GM23338 (cell line): ENCODE results near the gene RAD51D. TPM values are rescaled to one million over a fixed set of nuclear protein-coding genes. Genes with fewer than 3 reads are reported as not detected.
A peak's percentile ranks its signal among the peaks of the same experiment; 100 is the strongest.

Experiments used
- ATAC-seq: fragments of 200-7000 bp; cut with Tn5 transposase; 3 replicates; pipeline ENCODE4 v1.9.1; 2020
- DNase-seq: peaks from one replicate; pipeline ENCODE4 v3.0.0-alpha.2; 2015; ENCODE audit warnings: low spot score
- H2AFZ ChIP-seq: fragments of 200-600 bp; sonication (generic); 2 replicates; pipeline ENCODE4 v1.8.0; 2016; ENCODE audit warnings: antibody characterized with exemption, mild to moderate bottlenecking, moderate library complexity
- H3F3A ChIP-seq: fragments of 200-600 bp; sonication (generic); replicated peaks from 2 replicates; pipeline ENCODE4 v1.8.0; 2017; ENCODE audit warnings: antibody characterized with exemption, mixed run types, low read depth
- H3K27ac ChIP-seq: fragments of 200-600 bp; sonication (generic); 2 replicates; pipeline ENCODE4 v1.6.1; 2016; ENCODE audit warnings: low read depth
- H3K27me3 ChIP-seq: fragments of 200-600 bp; sonication (generic); 2 replicates; pipeline ENCODE4 v1.8.0; 2016; ENCODE audit warnings: mild to moderate bottlenecking, mixed run types, moderate library complexity; ENCODE audit not compliant: insufficient read depth
- H3K36me3 ChIP-seq: fragments of 200-600 bp; sonication (generic); 2 replicates; pipeline ENCODE4 v1.8.0; 2016; ENCODE audit warnings: mild to moderate bottlenecking; ENCODE audit not compliant: insufficient read depth
- H3K4me1 ChIP-seq: fragments of 200-600 bp; sonication (generic); 2 replicates; pipeline ENCODE4 v1.8.0; 2016; ENCODE audit warnings: mild to moderate bottlenecking, moderate library complexity; ENCODE audit not compliant: insufficient read depth
- H3K4me2 ChIP-seq: fragments of 200-600 bp; sonication (generic); 2 replicates; pipeline ENCODE4 v1.7.1; 2017; ENCODE audit warnings: mixed run types
- H3K4me3 ChIP-seq: fragments of 200-600 bp; sonication (generic); 2 replicates; pipeline ENCODE4 v1.6.1; 2016; ENCODE audit warnings: mixed run types
- H3K79me2 ChIP-seq: fragments of 200-600 bp; sonication (generic); replicated peaks from 2 replicates; pipeline ENCODE4 v1.8.0; 2017; ENCODE audit warnings: mild to moderate bottlenecking; ENCODE audit not compliant: insufficient read depth
- H3K9me2 ChIP-seq: fragments of 200-600 bp; sonication (generic); 2 replicates; pipeline ENCODE4 v1.8.0; 2017; ENCODE audit not compliant: insufficient read depth
- H4K20me1 ChIP-seq: fragments of 200-600 bp; sonication (generic); replicated peaks from 2 replicates; pipeline ENCODE4 v1.8.0; 2017; ENCODE audit warnings: mild to moderate bottlenecking; ENCODE audit not compliant: insufficient read depth
- H3K27ac Mint-ChIP-seq: 2 replicates; pipeline ENCODE4 v1.8.0; 2020; ENCODE audit warnings: inconsistent platforms, mild to moderate bottlenecking, moderate library complexity, mixed read lengths
- H3K27me3 Mint-ChIP-seq: 3 replicates; pipeline ENCODE4 v1.8.0; 2022; ENCODE audit warnings: low read depth, mild to moderate bottlenecking, moderate library complexity, mixed read lengths, inconsistent platforms; ENCODE audit not compliant: insufficient read depth, poor library complexity
- H3K36me3 Mint-ChIP-seq: 3 replicates; pipeline ENCODE4 v1.8.0; 2021; ENCODE audit warnings: low read depth, mild to moderate bottlenecking, inconsistent platforms, moderate library complexity, mixed read lengths
- H3K4me1 Mint-ChIP-seq: 3 replicates; pipeline ENCODE4 v1.8.0; 2020; ENCODE audit warnings: mild to moderate bottlenecking, inconsistent platforms, mixed read lengths
- H3K4me3 Mint-ChIP-seq: 3 replicates; pipeline ENCODE4 v1.8.0; 2021; ENCODE audit warnings: moderate library complexity, mild to moderate bottlenecking, inconsistent platforms, mixed read lengths
- H3K9me3 Mint-ChIP-seq: 3 replicates; pipeline ENCODE4 v1.8.0; 2020; ENCODE audit warnings: moderate library complexity, mild to moderate bottlenecking, inconsistent platforms, mixed read lengths
- CREB1 ChIP-seq: fragments of 250-450 bp; sonication (Bioruptor Pico); IDR thresholded peaks from 2 replicates; pipeline ENCODE4 v1.5.0; 2020; ENCODE audit warnings: low read depth, mild to moderate bottlenecking, moderate library complexity
- CTCF ChIP-seq, 2 experiments: fragments of 200-600 bp in 1 of 2; sonication (generic) in 1 of 2; conservative IDR thresholded peaks; 2 replicates each; pipeline versions ENCODE4 v1.5.1 to v1.6.1; 2016 to 2017; ENCODE audit warnings: antibody characterized with exemption in 2 of 2, low read depth in 2 of 2, mild to moderate bottlenecking in 2 of 2, moderate library complexity in 1 of 2
- ETS1 ChIP-seq: IDR thresholded peaks from 2 replicates; pipeline ENCODE4 v1.6.1; 2016; ENCODE audit warnings: antibody characterized with exemption
- EZH2 ChIP-seq: fragments of 200-600 bp; sonication (generic); IDR thresholded peaks from one replicate; pipeline ENCODE4 v1.8.0; 2017; ENCODE audit warnings: antibody characterized with exemption, mild to moderate bottlenecking, low read depth; ENCODE audit not compliant: unreplicated experiment
- EZH2phosphoT487 ChIP-seq: fragments of 200-600 bp; sonication (generic); IDR thresholded peaks from one replicate; pipeline ENCODE4 v1.8.1; 2018; ENCODE audit warnings: antibody characterized with exemption; ENCODE audit not compliant: unreplicated experiment
- JUNB ChIP-seq: IDR thresholded peaks from one replicate; pipeline ENCODE4 v1.6.1; 2016; ENCODE audit warnings: antibody characterized with exemption; ENCODE audit not compliant: unreplicated experiment
- NANOG ChIP-seq: IDR thresholded peaks from 2 replicates; pipeline ENCODE4 v1.6.1; 2016; ENCODE audit warnings: antibody characterized with exemption, borderline replicate concordance
- POLR2AphosphoS5 ChIP-seq: IDR thresholded peaks from 2 replicates; pipeline ENCODE4 v1.6.1; 2016; ENCODE audit warnings: antibody characterized with exemption, low read depth
- REST ChIP-seq: IDR thresholded peaks from one replicate; pipeline ENCODE4 v1.6.1; 2018; ENCODE audit warnings: antibody characterized with exemption; ENCODE audit not compliant: unreplicated experiment
- STAT1 ChIP-seq: IDR thresholded peaks from one replicate; pipeline ENCODE4 v1.6.1; 2016; ENCODE audit warnings: antibody characterized with exemption; ENCODE audit not compliant: unreplicated experiment
- ZNF114 ChIP-seq: fragments of 250-450 bp; sonication (Bioruptor Pico); IDR thresholded peaks from 2 replicates; pipeline ENCODE4 v1.5.0; 2020; ENCODE audit warnings: mild to moderate bottlenecking, moderate library complexity
- ZNF331 ChIP-seq: fragments of 250-450 bp; sonication (Bioruptor Pico); IDR thresholded peaks from 2 replicates; pipeline ENCODE4 v1.5.0; 2020; ENCODE audit warnings: low read depth, mild to moderate bottlenecking, moderate library complexity
- ZNF462 ChIP-seq: fragments of 250-450 bp; sonication (Bioruptor Pico); IDR thresholded peaks from 2 replicates; pipeline ENCODE4 v1.5.0; 2020; ENCODE audit warnings: mild to moderate bottlenecking, moderate library complexity
- polyA plus RNA-seq: library from polyadenylated mRNA; unstranded; fragments of >200 nt; fragmentation: Nextera tagmentation; extraction: Ambion mirVana; gene quantifications from 2 replicates; pipeline ENCODE4 v1.2.1, GENCODE V29; 2016
- total RNA-seq: library from RNA; depleted of rRNA; stranded (reverse); fragments of >200 nt; shearing (Covaris generic); gene quantifications from 2 replicates; pipeline ENCODE4 v1.2.3, GENCODE V29; 2014

The RAD51D gene
- total and polyA plus RNA-seq, 2 experiments from 2014 or later, result 5.9 to 11.0 TPM

- H3K9me2 ChIP-seq, result no peaks in the 10 kb centered on the region
- H3K36me3 ChIP-seq, result no peaks in the 10 kb centered on the region
- no peak for DNase-seq
- TF ChIP-seq REST, result no peak
- TF ChIP-seq EZH2phosphoT487, result no peak
- TF ChIP-seq STAT1, result no peak
- no peak for TF ChIP-seq CTCF (conservative IDR thresholded peaks at IDR 0.05; ENCODE audit: low read depth in 2 of 2)
- no peak for TF ChIP-seq CREB1 (CRISPR knock-in tag)
- no peak for TF ChIP-seq EZH2
- TF ChIP-seq ZNF331 (CRISPR knock-in tag), result no peak
- TF ChIP-seq POLR2AphosphoS5, result no peak
- no peak for TF ChIP-seq ZNF114
- no peak for TF ChIP-seq NANOG
- no peak for TF ChIP-seq ETS1
- no peak for TF ChIP-seq ZNF462
- no peak for TF ChIP-seq JUNB
- H3K4me2 ChIP-seq, result peak overlapping the region; percentile 60
- no peak for ATAC-seq
- no peak overlapping the region for H3K4me3 ChIP-seq
- no peaks in the 10 kb centered on the region; the same call in 2 of the 3 replicates for H3K36me3 Mint-ChIP-seq
- 0 out of 2 replicates have a peak overlapping the region, but pooled peaks have one; percentile 18 for H3K27ac ChIP-seq
- H3K27me3 ChIP-seq, result no peaks in the 10 kb centered on the region
- no peak overlapping the region for H2AFZ ChIP-seq
- no peak overlapping the region for H3K4me3 Mint-ChIP-seq
- H3K9me3 Mint-ChIP-seq, result no peaks in the 10 kb centered on the region
- H3K4me1 ChIP-seq, result peaks cover 55% of the 10 kb centered on the region
- H3K27me3 Mint-ChIP-seq, result no peaks in the 10 kb centered on the region
- H3K4me1 Mint-ChIP-seq, result peaks cover 48% of the 10 kb centered on the region
- peaks cover 7% of the 10 kb centered on the region; the same call in 1 of the 2 replicates for H3K79me2 ChIP-seq
- no peaks in the 10 kb centered on the region for H3F3A ChIP-seq
- peak overlapping the region; percentile 80 for H3K27ac Mint-ChIP-seq
- H4K20me1 ChIP-seq, result peaks cover 3% of the 10 kb centered on the region; the same call in 1 of the 2 replicates
Observed at GRCh38 chr17:35080536-35080935, 39.1 kb downstream of the RAD51D start.
